Panc1 (cell line): ENCODE results near the gene PPP3R2.

ENCODE experiments used
- CTCF ChIP-seq: fragments of 450-650 bp; IDR thresholded peaks from 2 replicates; pipeline ENCODE4 v1.5.1; 2017; ENCODE audit warnings: mild to moderate bottlenecking
- POLR2AphosphoS5 ChIP-seq: IDR thresholded peaks from 2 replicates; pipeline ENCODE4 v1.6.1; 2012; ENCODE audit warnings: mild to moderate bottlenecking, low read depth, low read length, moderate library complexity

- TF ChIP-seq CTCF, result no peak
- TF ChIP-seq POLR2AphosphoS5, result no peak
Measured at GRCh38 chr9:101587332-101588043, 7.3 kb downstream of the PPP3R2 start.
